Activated CD4-positive, alpha-beta T cell treated with anti-CD3 and anti-CD28 coated beads, Interleukin-2, amount 50 U/mL, for 24 hours (primary cell): ENCODE measurements around the gene ACOT8.
"Not testable (repeated sequence)": the region's sequence is repeated elsewhere in the genome, so short reads cannot be mapped to it uniquely, and the experiment has no call there.

ENCODE experiments used
- DNase-seq, 2 donors: peaks; one replicate each; pipeline ENCODE4 v3.0.0-alpha.2; 2020; ENCODE audit warnings: low read depth in 1 of 2, low spot score in 1 of 2

The ACOT8 gene

DNA sequence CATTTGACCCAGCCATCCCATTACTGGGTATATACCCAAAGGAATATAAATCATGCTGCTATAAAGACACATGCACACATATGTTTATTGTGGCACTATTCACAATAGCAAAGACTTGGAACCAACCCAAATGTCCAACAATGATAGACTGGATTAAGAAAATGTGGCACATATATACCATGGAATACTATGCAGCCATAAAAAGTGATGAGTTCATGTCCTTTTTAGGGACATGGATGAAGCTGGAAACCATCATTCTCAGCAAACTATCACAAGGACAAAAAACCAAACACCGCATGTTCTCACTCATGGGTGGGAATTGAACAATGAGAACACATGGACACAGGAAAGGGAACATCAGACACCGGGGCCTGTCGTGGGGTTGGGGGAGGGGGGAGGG is 59.2 kb downstream of the ACOT8 start:
- DNase-seq: not testable (repeated sequence)

DNA sequence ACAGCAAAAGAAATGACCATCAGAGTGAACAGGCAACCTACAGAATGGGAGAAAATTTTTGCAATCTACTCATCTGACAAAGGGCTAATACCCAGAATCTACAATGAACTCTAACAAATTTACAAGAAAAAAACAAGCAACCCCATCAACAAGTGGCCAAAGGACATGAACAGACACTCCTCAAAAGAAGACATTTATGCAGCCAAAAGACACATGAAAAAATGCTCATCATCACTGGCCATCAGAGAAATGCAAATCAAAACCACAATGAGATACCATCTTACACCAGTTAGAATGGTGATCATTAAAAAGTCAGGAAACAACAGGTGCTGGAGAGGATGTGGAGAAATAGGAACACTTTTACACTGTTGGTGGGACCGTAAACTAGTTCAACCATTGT is 59.7 kb downstream of the ACOT8 start:
- DNase-seq: not testable (repeated sequence)

DNA sequence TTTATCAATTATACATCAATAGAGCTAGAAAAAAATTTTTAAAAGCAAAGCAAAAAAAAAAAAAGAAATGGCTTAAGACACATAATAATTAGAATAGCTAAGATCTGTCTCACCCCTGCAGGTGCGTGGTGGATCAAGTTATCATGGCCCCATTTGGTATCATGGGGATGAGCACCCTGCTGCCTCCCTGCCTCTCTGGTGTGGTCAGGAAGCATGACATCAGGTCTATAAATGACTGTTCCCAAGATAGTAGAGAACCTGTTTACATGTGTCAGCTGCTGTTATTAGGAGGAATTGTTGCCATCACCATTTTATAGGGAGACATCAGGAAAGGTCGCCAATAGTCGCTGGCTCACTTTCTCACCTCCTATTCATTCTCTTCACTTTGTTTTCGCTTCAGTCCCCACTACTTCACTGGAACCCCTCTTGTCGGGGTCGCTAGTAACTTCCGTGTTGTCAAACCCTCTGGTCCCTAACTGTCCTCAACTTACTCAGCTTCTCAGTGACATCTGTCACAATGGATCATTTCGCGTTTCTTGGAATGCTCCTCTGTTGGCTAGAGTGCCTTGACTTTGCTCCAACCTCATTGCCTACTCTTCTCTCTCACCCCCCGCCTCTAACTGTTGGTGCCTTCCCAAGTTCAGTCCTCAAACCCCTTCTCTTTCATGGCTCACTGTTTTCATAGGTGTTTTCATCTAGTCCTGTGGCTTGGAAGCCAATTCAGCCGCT is 60.7 kb downstream of the ACOT8 start:
- DNase-seq: no peak

DNA sequence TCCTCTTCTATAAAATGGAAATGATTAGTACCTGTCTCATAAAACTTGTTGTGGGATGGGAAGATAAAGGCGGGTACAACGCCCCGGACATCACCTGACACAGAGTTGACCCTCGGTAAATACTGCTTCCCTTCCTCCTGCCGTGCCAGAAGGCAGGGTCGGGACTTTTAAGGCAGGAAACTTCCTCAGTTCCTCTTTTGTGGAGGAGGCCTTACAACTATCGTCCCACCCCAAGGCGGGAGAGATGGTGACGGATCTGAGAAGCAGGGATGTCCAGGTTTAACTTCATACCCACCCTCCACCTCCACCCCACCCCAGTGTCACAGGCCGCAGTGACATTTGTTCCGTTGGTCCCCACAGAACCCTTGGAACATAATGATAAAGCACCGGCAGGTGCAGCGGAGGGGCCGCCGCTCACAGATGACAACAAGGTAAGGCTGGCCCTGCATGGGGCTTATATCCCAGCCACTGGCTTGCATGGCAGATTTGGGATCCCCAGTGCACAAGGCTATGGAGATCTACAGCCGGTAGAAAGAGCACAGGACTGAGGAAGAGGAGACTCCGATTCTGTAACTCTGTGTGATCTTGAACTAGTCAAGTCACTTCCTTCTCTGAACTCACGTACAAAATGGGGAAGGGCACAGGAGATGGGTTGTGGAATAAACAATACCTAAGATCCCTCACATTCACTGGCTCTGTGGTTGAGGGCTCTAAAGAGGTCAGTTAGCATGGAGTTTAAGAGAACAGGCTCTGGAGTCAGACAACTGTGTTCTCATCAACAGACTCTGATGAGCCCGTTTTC is 64.7 kb downstream of the ACOT8 start:
- no peak for DNase-seq
